Measurements from ENCODE around the gene ABCA2. TPM values are rescaled to one million over a fixed set of nuclear protein-coding genes. Genes with fewer than 3 reads are reported as not detected.

ABCA2 gene
- total and polyA plus RNA-seq, 9 of the 15 experiments (the other 6 are each of a cell fraction or from before 2014, with no cell fraction given): 0.69 to 16.3 (median 6.1) TPM; not detected in 2

GRCh38 chr9:137001857-137002645 is 26.0 kb downstream of the ABCA2 start (continued):
- no peak for TF ChIP-seq SREBF2 (CRISPR knock-in tag; IDR thresholded peaks at IDR 0.05)
- TF ChIP-seq ZNF696 (CRISPR knock-in tag; conservative IDR thresholded peaks at IDR 0.05): no peak
- TF ChIP-seq, protein P1, sequence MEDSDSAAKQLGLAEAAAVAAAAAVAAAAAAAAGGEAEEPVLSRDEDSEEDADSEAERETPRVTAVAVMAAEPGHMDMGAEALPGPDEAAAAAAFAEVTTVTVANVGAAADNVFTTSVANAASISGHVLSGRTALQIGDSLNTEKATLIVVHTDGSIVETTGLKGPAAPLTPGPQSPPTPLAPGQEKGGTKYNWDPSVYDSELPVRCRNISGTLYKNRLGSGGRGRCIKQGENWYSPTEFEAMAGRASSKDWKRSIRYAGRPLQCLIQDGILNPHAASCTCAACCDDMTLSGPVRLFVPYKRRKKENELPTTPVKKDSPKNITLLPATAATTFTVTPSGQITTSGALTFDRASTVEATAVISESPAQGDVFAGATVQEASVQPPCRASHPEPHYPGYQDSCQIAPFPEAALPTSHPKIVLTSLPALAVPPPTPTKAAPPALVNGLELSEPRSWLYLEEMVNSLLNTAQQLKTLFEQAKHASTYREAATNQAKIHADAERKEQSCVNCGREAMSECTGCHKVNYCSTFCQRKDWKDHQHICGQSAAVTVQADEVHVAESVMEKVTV (CRISPR knock-in tag; IDR thresholded peaks at IDR 0.05): no peak
- TF ChIP-seq, protein P2, sequence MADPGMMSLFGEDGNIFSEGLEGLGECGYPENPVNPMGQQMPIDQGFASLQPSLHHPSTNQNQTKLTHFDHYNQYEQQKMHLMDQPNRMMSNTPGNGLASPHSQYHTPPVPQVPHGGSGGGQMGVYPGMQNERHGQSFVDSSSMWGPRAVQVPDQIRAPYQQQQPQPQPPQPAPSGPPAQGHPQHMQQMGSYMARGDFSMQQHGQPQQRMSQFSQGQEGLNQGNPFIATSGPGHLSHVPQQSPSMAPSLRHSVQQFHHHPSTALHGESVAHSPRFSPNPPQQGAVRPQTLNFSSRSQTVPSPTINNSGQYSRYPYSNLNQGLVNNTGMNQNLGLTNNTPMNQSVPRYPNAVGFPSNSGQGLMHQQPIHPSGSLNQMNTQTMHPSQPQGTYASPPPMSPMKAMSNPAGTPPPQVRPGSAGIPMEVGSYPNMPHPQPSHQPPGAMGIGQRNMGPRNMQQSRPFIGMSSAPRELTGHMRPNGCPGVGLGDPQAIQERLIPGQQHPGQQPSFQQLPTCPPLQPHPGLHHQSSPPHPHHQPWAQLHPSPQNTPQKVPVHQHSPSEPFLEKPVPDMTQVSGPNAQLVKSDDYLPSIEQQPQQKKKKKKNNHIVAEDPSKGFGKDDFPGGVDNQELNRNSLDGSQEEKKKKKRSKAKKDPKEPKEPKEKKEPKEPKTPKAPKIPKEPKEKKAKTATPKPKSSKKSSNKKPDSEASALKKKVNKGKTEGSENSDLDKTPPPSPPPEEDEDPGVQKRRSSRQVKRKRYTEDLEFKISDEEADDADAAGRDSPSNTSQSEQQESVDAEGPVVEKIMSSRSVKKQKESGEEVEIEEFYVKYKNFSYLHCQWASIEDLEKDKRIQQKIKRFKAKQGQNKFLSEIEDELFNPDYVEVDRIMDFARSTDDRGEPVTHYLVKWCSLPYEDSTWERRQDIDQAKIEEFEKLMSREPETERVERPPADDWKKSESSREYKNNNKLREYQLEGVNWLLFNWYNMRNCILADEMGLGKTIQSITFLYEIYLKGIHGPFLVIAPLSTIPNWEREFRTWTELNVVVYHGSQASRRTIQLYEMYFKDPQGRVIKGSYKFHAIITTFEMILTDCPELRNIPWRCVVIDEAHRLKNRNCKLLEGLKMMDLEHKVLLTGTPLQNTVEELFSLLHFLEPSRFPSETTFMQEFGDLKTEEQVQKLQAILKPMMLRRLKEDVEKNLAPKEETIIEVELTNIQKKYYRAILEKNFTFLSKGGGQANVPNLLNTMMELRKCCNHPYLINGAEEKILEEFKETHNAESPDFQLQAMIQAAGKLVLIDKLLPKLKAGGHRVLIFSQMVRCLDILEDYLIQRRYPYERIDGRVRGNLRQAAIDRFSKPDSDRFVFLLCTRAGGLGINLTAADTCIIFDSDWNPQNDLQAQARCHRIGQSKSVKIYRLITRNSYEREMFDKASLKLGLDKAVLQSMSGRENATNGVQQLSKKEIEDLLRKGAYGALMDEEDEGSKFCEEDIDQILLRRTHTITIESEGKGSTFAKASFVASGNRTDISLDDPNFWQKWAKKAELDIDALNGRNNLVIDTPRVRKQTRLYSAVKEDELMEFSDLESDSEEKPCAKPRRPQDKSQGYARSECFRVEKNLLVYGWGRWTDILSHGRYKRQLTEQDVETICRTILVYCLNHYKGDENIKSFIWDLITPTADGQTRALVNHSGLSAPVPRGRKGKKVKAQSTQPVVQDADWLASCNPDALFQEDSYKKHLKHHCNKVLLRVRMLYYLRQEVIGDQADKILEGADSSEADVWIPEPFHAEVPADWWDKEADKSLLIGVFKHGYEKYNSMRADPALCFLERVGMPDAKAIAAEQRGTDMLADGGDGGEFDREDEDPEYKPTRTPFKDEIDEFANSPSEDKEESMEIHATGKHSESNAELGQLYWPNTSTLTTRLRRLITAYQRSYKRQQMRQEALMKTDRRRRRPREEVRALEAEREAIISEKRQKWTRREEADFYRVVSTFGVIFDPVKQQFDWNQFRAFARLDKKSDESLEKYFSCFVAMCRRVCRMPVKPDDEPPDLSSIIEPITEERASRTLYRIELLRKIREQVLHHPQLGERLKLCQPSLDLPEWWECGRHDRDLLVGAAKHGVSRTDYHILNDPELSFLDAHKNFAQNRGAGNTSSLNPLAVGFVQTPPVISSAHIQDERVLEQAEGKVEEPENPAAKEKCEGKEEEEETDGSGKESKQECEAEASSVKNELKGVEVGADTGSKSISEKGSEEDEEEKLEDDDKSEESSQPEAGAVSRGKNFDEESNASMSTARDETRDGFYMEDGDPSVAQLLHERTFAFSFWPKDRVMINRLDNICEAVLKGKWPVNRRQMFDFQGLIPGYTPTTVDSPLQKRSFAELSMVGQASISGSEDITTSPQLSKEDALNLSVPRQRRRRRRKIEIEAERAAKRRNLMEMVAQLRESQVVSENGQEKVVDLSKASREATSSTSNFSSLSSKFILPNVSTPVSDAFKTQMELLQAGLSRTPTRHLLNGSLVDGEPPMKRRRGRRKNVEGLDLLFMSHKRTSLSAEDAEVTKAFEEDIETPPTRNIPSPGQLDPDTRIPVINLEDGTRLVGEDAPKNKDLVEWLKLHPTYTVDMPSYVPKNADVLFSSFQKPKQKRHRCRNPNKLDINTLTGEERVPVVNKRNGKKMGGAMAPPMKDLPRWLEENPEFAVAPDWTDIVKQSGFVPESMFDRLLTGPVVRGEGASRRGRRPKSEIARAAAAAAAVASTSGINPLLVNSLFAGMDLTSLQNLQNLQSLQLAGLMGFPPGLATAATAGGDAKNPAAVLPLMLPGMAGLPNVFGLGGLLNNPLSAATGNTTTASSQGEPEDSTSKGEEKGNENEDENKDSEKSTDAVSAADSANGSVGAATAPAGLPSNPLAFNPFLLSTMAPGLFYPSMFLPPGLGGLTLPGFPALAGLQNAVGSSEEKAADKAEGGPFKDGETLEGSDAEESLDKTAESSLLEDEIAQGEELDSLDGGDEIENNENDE (IDR thresholded peaks at IDR 0.05; ENCODE audit: low read depth, low read length): no peak
- no peak for TF ChIP-seq HNRNPK (IDR thresholded peaks at IDR 0.05; ENCODE audit: low read depth, low read length, poor library complexity, severe bottlenecking)
- no peak for TF ChIP-seq CHD1 (IDR thresholded peaks at IDR 0.05; ENCODE audit: low read length)
- no peak for TF ChIP-seq MYC (IDR thresholded peaks at IDR 0.05; ENCODE audit: low read depth, low read length)
- no peak for TF ChIP-seq MYC (CRISPR knock-in tag; IDR thresholded peaks at IDR 0.05; ENCODE audit: borderline replicate concordance, low read depth)
- no peak for TF ChIP-seq ZNF146 (CRISPR knock-in tag; IDR thresholded peaks at IDR 0.05; ENCODE audit: unreplicated experiment)
